HG03354 (cell line): ENCODE results near the gene GRK3.
"Not testable (repeated sequence)": the region's sequence is repeated elsewhere in the genome, so short reads cannot be mapped to it uniquely, and the experiment has no call there.

Experiments
- ATAC-seq: cut with Tn5 transposase; IDR thresholded peaks from one replicate; pipeline ENCODE4 v1.9.1; 2021; ENCODE audit warnings: mild to moderate bottlenecking; ENCODE audit not compliant: unreplicated experiment, poor library complexity, severe bottlenecking

GRK3 gene

GRCh38 chr22:25569983-25570382 is 5.5 kb downstream of the GRK3 start:
- ATAC-seq: no peak

GRCh38 chr22:25570486-25570885 is 6.0 kb downstream of the GRK3 start:
- no peak for ATAC-seq

- ATAC-seq: not testable (repeated sequence)
Observed at GRCh38 chr22:25571969-25572707, 7.7 kb downstream of the GRK3 start.

DNA sequence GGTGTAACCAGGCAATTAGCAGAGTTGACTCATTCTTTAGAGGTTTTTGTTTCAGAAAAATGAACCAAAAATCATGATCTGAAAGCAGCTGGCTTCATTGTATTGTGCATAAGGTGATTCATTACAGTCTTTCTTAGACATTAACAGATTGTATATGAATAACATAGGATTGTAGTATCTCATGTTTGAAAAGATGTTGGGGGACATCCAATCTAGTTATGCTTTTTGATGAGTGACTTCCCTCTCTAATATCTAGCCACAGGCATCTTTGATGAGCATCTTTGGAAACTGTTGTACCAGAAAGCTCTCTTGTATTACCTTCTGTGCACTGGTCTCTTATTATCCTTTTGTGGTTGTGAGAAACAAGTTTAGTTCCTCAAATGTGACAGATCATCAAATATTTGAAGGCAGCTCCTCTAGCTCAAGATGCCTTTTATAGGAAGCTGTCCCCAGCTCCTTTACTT is 8.3 kb downstream of the GRK3 start:
- peak; percentile 68 for ATAC-seq

DNA sequence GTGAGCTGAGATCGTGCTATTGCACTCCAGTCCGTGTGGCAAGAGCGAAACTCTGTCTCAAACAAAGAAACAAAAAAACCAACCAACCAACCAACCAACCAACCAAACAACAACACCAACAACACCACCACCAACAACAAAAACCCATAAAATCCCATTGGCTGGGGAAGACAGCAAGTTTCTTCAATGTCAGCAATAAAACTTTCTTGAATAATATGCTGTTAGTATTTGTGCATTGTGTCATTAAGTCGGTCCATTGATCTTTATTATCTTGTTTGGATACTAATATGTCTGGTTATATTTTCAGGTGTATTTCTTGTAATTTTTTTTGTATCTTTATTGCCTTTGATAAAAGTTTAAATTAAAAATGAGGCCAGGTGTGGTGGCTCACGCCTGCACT is 9.4 kb downstream of the GRK3 start:
- no peak for ATAC-seq

GRCh38 chr22:25574736-25575135 is 10.3 kb downstream of the GRK3 start:
- ATAC-seq: no peak

DNA sequence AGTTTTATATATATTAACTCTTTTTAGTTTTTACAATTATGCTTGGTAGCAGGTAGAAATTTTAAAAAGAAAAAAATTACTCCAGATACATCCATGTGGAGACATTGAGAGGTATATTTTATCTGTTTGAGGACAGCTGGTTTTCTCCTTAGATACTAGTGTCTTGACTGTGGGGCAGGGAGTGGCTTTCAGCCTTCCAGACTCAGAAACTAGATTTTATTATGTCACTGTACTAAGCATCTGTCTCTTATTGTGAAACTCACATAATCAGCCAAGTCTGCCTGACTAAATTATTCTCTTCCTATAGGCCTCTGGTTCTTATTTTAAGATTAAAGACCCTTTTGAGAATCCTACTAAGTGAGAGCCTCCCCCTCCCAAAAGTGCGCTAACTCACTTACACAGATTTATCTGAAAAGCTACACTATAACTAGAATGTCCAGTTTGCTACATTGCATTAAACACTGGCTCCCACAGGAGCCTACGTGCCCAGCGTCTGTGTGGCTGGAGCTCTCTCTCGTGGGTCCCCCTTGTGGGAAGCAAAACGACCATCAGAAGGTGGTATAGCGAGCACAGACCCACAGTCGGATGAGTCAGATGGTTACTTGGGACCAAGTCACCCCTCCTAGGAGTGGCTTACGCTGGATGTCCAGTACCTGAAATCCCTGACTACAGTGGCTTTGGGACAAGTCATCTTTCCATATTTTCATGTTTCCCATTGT is 11.4 kb downstream of the GRK3 start:
- not testable (repeated sequence) for ATAC-seq

- not testable (repeated sequence) for ATAC-seq
Observed at GRCh38 chr22:25581452-25581851, 17.0 kb downstream of the GRK3 start.

GRCh38 chr22:25582946-25583345 is 18.5 kb downstream of the GRK3 start:
- ATAC-seq: no peak

GRCh38 chr22:25584993-25585392 is 20.5 kb downstream of the GRK3 start:
- not testable (repeated sequence) for ATAC-seq

- ATAC-seq: not testable (repeated sequence)
Observed at GRCh38 chr22:25589664-25590063, 25.2 kb downstream of the GRK3 start.

GRCh38 chr22:25593323-25593722 is 28.8 kb downstream of the GRK3 start:
- ATAC-seq: not testable (repeated sequence)

DNA sequence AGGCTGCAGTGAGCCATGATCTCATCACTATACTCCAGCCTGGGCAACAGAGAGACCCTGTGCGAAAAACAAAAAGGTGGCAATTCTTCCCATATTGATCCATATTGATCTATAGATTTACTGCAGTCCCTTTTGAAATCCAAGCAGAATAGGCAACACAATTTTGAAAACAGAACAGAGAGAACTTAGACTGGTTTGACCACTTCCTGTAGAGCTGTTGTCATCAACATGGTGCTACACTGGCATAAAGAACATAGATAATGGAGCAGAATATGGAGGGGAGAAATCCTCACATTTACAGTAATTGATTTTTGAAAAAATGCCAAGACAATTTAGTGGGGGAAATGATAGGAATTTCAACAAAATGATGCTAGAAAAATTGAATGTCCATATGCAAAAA is 34.1 kb downstream of the GRK3 start:
- ATAC-seq: no peak

DNA sequence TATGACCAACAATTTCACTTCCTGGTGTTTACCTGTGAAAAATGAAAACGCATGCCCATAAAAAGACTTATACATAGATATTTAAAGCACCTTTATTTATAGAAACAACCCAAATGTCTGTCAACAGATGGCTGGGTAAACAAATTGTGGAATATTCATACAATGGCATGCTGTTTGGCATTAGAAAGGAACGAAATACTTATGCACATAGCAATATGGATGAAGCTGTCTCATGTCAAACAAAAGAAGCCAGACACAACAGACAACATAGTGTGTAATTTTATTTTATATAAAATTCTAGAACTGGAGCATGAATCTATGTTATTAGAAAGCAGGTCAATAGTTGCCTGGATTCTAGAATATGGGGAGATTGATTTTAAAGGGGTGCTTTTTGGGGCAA is 38.0 kb downstream of the GRK3 start:
- no peak for ATAC-seq

DNA sequence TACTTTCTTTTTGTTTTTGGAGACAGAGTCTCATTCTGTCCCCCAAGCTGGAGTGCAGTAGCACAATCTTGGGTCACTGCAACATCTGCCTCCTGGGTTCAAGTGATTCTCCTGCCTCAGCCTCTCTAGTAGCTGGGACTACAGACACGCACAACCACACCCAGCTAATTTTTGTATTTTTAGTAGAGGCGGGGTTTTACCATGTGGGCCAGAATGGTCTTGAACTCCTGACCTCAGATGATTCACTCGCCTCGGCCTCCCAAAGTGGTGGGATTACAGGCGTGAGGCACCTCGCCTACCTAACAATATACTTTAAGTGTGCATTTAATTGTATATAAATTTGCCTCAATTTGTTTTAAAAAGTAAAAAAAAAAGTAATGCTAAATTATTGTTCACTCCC is 38.4 kb downstream of the GRK3 start:
- no peak for ATAC-seq

GRCh38 chr22:25605146-25605545 is 40.7 kb downstream of the GRK3 start:
- ATAC-seq: not testable (repeated sequence)

GRCh38 chr22:25605565-25605964 is 41.1 kb downstream of the GRK3 start:
- ATAC-seq: not testable (repeated sequence)

DNA sequence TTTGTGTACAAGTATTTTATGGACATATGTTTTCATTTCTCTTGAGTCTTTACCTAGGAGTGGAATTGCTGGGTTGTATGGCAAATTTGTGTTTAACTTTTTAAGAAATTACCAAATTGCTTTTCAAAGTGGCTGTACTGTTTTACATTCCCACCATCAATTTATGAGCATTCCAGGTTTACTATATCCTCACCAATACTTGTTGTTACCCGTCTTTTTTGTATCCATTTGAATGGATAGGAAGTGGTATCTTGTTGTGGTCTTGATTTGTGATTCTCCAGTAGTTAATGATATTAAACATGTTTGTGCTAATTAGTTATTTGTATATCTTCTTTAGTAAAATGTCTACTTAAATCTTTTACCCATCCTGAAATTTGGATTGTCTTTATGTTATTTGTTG is 46.8 kb downstream of the GRK3 start:
- ATAC-seq: not testable (repeated sequence)

GRCh38 chr22:25613131-25613530 is 48.7 kb downstream of the GRK3 start:
- ATAC-seq: not testable (repeated sequence)

- not testable (repeated sequence) for ATAC-seq
Observed at GRCh38 chr22:25613558-25613957, 49.1 kb downstream of the GRK3 start.

GRCh38 chr22:25614791-25615190 is 50.3 kb downstream of the GRK3 start:
- not testable (repeated sequence) for ATAC-seq
